ENCODE measurements around the gene HUNK.

DNA sequence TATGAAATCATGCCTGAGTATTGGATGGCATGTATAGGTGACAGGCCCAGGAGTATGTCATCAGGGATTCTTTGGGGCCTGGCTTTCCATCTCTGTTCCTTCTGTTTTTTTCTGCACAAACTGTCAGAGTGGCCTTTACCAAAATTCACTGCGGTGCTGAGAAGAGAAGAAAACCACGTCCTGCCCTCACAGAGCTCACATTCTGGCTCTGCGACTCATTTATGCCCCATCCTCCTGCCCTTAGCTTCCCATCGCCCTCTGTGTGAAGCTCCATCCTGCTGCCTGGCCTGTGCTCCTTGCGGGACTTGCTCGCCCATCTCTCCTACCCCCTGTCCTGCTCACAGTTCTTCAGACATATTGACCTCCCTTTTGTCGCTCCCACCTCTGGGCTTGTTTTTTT, 73.4 kb downstream of the HUNK start:
- no peak for TF ChIP-seq CTCF (conservative IDR thresholded peaks at IDR 0.05)
- no peak for TF ChIP-seq EZH2 (IDR thresholded peaks at IDR 0.05; ENCODE audit: low read depth)

Data from PC-9 (cell line).